ENCODE results near the gene CLDN10.

Gene CLDN10

GRCh38 chr13:95571941-95572340 is 19.4 kb downstream of the CLDN10 start:
- no peak overlapping the region for H3K4me3 ChIP-seq (ENCODE audit: low read length)
- H3K36me3 ChIP-seq (replicated peaks; ENCODE audit: insufficient read depth, low read length), result no peaks in the 10 kb centered on the region
- H3F3A ChIP-seq (ENCODE audit: insufficient read depth, low read length), result 0 out of 2 replicates have a peak, but pooled peaks cover 9% of the 10 kb centered on the region
- H3K9me2 ChIP-seq (replicated peaks; ENCODE audit: insufficient read depth, low read length), result no peaks in the 10 kb centered on the region
- H4K20me1 ChIP-seq (ENCODE audit: insufficient read depth, low read length), result no peaks in the 10 kb centered on the region
- no peak overlapping the region for H2AFZ ChIP-seq (ENCODE audit: low read length)
- DNase-seq, result no peak
- no peaks in the 10 kb centered on the region for H3K9me3 ChIP-seq (replicated peaks; ENCODE audit: insufficient read depth, low read length)
- H3K4me2 ChIP-seq (ENCODE audit: low read depth, low read length), result no peak overlapping the region
- TF ChIP-seq EZH2phosphoT487 (IDR thresholded peaks at IDR 0.05; ENCODE audit: low read length) (no peak), EZH2 (optimal IDR thresholded peaks at IDR 0.05; ENCODE audit: low read depth, low read length) (no peak), CTCF (IDR thresholded peaks at IDR 0.05; ENCODE audit: low read length) (no peak)
- H3K27me3 ChIP-seq (replicated peaks; ENCODE audit: insufficient read depth, low read length), result no peaks in the 10 kb centered on the region
- no peak overlapping the region for H3K9ac ChIP-seq (ENCODE audit: low read length)
- H3K4me1 ChIP-seq (ENCODE audit: low read length), result peaks cover 12% of the 10 kb centered on the region
- H3K79me2 ChIP-seq (ENCODE audit: low read length), result no peaks in the 10 kb centered on the region
- no peak overlapping the region for H3K27ac ChIP-seq (ENCODE audit: low read length)

DNA sequence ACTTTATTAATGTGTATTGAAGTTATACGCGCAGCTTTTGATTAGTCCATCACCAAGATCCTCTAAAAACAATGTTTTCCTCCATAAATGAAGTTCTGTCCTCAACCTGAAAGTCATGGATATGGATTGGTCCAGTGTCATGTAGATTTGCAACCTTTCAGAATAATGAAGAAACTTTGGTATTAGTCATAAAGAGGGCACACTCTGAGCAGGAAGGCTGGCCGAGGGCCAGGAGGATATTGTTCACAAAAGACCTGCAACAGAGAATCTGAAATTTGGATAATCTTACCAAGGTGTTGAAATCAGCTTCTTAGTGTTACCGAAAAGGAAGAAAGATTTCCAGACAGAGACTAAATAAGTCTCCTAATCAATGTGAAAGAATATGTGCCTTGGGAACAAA is 20.7 kb downstream of the CLDN10 start:
- Histone ChIP-seq H4K20me1 (ENCODE audit: insufficient read depth, low read length) (no peaks in the 10 kb centered on the region), H3K4me2 (ENCODE audit: low read depth, low read length) (no peak overlapping the region), H3K27ac (ENCODE audit: low read length) (no peak overlapping the region), H3K79me2 (ENCODE audit: low read length) (no peaks in the 10 kb centered on the region), H3K4me1 (ENCODE audit: low read length) (peaks cover 12% of the 10 kb centered on the region), H3K9me3 (replicated peaks; ENCODE audit: insufficient read depth, low read length) (no peaks in the 10 kb centered on the region), H3K36me3 (replicated peaks; ENCODE audit: insufficient read depth, low read length) (no peaks in the 10 kb centered on the region), H3K4me3 (ENCODE audit: low read length) (no peak overlapping the region), H3K9me2 (replicated peaks; ENCODE audit: insufficient read depth, low read length) (no peaks in the 10 kb centered on the region; the same call in 1 of the 2 replicates), H3K27me3 (replicated peaks; ENCODE audit: insufficient read depth, low read length) (no peaks in the 10 kb centered on the region), H2AFZ (ENCODE audit: low read length) (no peak overlapping the region), H3K9ac (ENCODE audit: low read length) (no peak overlapping the region), H3F3A (ENCODE audit: insufficient read depth, low read length) (0 out of 2 replicates have a peak, but pooled peaks cover 9% of the 10 kb centered on the region)
- no peak for DNase-seq
- TF ChIP-seq CTCF (IDR thresholded peaks at IDR 0.05; ENCODE audit: low read length) (no peak), EZH2 (optimal IDR thresholded peaks at IDR 0.05; ENCODE audit: low read depth, low read length) (no peak), EZH2phosphoT487 (IDR thresholded peaks at IDR 0.05; ENCODE audit: low read length) (no peak)

DNA sequence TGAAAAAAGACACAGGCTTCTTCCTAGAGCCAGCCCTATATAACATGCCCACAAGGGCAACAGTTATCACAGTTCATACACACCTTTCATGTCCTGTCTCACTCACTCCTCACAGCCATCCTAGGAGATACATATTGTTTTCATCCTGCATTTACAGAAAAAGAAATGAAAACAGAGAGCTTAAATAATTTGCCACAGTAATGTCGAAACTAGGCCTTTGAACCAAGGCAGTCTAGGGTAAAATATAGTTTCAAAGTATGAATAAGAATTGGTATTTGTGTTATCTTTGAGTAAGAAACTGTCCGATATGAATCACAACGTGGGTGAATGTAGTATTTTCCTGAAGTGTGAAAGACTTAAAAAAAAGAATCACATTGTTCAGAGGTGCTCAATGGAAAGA is 26.8 kb downstream of the CLDN10 start:
- Histone ChIP-seq H3K4me3 (ENCODE audit: low read length) (no peak overlapping the region), H3K36me3 (replicated peaks; ENCODE audit: insufficient read depth, low read length) (no peaks in the 10 kb centered on the region), H3K4me2 (ENCODE audit: low read depth, low read length) (no peak overlapping the region), H3K9ac (ENCODE audit: low read length) (no peak overlapping the region), H4K20me1 (ENCODE audit: insufficient read depth, low read length) (no peaks in the 10 kb centered on the region), H3K9me2 (replicated peaks; ENCODE audit: insufficient read depth, low read length) (no peaks in the 10 kb centered on the region; the same call in 1 of the 2 replicates), H2AFZ (ENCODE audit: low read length) (no peak overlapping the region), H3K27ac (ENCODE audit: low read length) (no peak overlapping the region), H3F3A (ENCODE audit: insufficient read depth, low read length) (0 out of 2 replicates have a peak, but pooled peaks cover 9% of the 10 kb centered on the region), H3K79me2 (ENCODE audit: low read length) (no peaks in the 10 kb centered on the region), H3K9me3 (replicated peaks; ENCODE audit: insufficient read depth, low read length) (no peaks in the 10 kb centered on the region), H3K27me3 (replicated peaks; ENCODE audit: insufficient read depth, low read length) (no peaks in the 10 kb centered on the region), H3K4me1 (ENCODE audit: low read length) (peaks cover 12% of the 10 kb centered on the region)
- no peak for DNase-seq
- TF ChIP-seq CTCF (IDR thresholded peaks at IDR 0.05; ENCODE audit: low read length) (no peak), EZH2phosphoT487 (IDR thresholded peaks at IDR 0.05; ENCODE audit: low read length) (no peak), EZH2 (optimal IDR thresholded peaks at IDR 0.05; ENCODE audit: low read depth, low read length) (no peak)
